Neuron (in vitro differentiated cells): ENCODE results near the gene SLC6A2.

Experiments used
- H2AFZ ChIP-seq: one replicate; pipeline ENCODE4 v1.6.1; 2013; ENCODE audit warnings: low read depth, mild to moderate bottlenecking, inconsistent platforms, low read length, moderate library complexity
- H3K27me3 ChIP-seq: one replicate; pipeline ENCODE4 v1.6.1; 2013; ENCODE audit warnings: low read length; ENCODE audit not compliant: insufficient read depth
- H3K36me3 ChIP-seq: one replicate; pipeline ENCODE4 v1.6.1; 2013; ENCODE audit warnings: low read length; ENCODE audit not compliant: insufficient read depth
- H3K4me1 ChIP-seq: one replicate; pipeline ENCODE4 v1.6.1; 2013; ENCODE audit warnings: low read length; ENCODE audit not compliant: insufficient read depth
- H3K4me3 ChIP-seq: 2 replicates; pipeline ENCODE4 v1.5.1; 2013; ENCODE audit warnings: mild to moderate bottlenecking, low read length, moderate library complexity
- H3K9me3 ChIP-seq: one replicate; pipeline ENCODE4 v1.6.1; 2013; ENCODE audit warnings: low read length

SLC6A2 gene

DNA sequence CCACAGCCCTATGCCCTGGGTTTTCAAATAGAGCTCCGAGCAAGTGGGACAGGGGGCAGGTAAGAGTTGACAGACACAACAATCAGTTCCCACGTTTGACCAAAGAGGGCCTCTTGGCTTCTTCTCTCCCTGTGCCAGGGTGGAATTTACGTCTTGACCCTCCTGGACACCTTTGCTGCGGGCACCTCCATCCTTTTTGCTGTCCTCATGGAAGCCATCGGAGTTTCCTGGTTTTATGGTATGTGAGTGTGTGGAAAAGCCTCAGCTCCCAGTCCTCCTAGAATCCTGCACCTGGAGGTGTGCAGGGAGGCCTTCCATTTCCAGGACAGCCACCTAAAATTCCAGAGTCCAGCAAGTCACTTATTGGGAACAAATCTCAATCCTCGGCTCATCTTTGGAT lies 42.5 kb downstream of the SLC6A2 start:
- Histone ChIP-seq H3K36me3 (no peaks in the 10 kb centered on the region), H3K4me1 (no peaks in the 10 kb centered on the region), H3K9me3 (no peaks in the 10 kb centered on the region), H3K27me3 (peaks cover 2% of the 10 kb centered on the region), H3K4me3 (no peak overlapping the region), H2AFZ (no peak overlapping the region)

DNA sequence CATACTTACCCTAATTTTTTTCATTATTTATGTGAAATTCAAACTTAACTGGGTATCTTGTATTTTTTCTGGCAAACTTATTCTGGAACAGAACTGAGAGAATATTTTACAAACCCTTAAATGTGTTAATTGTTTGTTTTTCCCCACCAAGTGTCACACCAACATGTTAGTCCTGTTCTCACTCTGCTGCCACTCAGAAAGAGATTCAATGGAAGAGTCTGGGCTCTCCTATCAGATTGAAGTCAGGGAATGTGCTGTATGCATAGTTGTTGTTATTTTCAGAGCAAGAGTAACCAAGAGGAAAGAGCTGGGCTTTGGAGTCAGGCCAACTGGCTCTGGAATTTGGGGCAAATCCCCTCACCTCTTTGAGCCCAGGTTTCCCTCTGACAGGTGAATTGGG lies 43.2 kb downstream of the SLC6A2 start:
- Histone ChIP-seq H3K36me3 (no peaks in the 10 kb centered on the region), H2AFZ (no peak overlapping the region), H3K27me3 (peaks cover 2% of the 10 kb centered on the region), H3K4me3 (no peak overlapping the region), H3K9me3 (no peaks in the 10 kb centered on the region), H3K4me1 (no peaks in the 10 kb centered on the region)

DNA sequence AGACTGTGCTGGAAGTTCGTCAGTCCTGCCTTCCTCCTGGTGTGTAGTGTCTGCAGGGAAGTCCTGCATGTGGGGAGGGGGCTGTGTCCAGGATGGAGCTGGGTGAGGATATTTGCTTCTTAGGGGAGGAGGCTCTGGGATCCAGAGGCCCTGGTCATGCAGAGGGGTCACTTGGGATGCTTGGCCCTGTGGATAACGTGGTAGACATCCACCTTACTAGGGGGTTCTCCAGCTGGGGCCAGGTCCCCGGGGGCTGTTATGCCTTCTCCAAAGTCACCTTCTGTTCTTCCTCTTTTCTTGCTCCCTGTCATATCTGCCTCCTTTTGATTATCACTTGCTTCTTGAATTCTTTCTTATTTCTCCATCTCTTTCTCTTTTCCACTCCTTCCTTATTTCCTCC lies 43.8 kb downstream of the SLC6A2 start:
- no peaks in the 10 kb centered on the region for H3K4me1 ChIP-seq
- peaks cover 2% of the 10 kb centered on the region for H3K27me3 ChIP-seq
- H3K36me3 ChIP-seq, result no peaks in the 10 kb centered on the region
- no peak overlapping the region for H2AFZ ChIP-seq
- no peak overlapping the region for H3K4me3 ChIP-seq
- H3K9me3 ChIP-seq, result no peaks in the 10 kb centered on the region

DNA sequence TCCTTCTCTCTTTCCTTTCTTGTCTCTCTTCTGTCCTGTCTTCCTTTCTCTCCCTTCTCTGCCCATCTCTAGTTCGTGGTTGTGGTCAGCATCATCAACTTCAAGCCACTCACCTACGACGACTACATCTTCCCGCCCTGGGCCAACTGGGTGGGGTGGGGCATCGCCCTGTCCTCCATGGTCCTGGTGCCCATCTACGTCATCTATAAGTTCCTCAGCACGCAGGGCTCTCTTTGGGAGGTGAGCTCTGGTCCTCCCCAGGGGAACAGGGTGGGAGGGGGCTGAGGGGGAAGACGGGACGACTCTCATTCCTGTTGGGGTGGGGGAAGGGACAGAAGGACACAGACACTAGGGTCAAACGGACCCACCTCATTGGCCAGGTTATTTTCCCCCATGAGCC lies 44.3 kb downstream of the SLC6A2 start:
- no peaks in the 10 kb centered on the region for H3K36me3 ChIP-seq
- H3K4me3 ChIP-seq, result no peak overlapping the region
- H3K27me3 ChIP-seq, result peaks cover 2% of the 10 kb centered on the region
- H3K9me3 ChIP-seq, result no peaks in the 10 kb centered on the region
- H2AFZ ChIP-seq, result no peak overlapping the region
- H3K4me1 ChIP-seq, result no peaks in the 10 kb centered on the region

DNA sequence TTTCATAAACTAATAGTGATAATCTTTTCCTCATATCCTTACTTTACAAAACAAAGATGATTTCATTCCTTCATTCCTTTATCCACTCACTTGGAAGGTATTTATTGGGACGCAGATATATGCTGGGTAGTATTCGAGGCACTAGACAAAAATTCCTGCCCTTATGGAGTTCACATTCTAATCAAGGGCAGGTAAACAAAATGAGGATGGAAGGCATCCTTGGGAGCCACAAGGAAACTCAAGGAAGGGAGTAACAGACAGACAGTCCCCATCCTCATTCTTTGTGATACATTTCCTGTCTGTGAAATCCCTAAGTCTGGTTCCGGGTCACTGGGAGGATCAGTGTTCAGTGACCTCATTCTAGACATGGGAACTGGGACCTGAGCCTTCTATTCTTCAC lies 45.2 kb downstream of the SLC6A2 start:
- no peak overlapping the region for H3K4me3 ChIP-seq
- H2AFZ ChIP-seq, result no peak overlapping the region
- H3K36me3 ChIP-seq, result no peaks in the 10 kb centered on the region
- no peaks in the 10 kb centered on the region for H3K4me1 ChIP-seq
- no peaks in the 10 kb centered on the region for H3K9me3 ChIP-seq
- peaks cover 2% of the 10 kb centered on the region for H3K27me3 ChIP-seq

DNA sequence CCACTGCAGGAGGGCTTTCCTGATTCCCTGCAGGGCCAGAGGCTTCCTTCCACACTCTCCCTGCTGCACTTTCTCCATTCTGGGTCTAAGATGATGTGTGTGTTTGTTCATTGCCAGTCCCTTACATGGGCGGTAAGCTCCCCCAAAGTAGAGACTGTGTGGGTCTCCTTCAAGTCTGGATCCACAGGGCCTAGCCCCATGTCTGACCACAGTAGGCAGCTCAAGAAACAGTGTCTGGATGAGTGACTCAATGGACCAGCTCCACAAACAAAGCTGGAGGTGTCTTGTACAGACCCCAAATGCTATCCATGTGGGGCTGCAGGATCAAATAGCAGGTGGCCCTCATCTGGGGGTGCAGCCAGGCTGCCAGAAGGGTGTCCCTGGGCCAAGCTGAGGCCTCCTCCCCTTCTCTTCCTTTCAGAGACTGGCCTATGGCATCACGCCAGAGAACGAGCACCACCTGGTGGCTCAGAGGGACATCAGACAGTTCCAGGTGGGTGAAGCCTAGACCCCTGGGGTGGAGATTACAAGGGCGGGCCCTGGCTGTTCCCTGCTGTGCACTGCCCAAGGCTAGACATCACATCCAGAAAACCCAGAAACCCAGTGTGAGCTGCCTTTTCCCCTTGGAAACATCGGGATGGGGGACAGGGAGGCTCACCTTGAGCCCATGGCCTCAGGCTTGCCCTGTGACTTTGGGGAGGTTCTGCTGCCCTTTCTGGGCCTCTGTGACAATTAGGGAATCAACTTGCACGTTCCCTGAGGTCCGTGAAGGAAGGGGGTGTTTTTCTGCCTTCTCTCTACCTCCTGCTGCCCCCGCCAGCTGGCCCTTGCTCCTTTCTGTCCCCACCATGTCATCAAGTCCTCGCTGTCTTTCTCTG lies 45.9 kb downstream of the SLC6A2 start:
- Histone ChIP-seq H3K36me3 (no peaks in the 10 kb centered on the region), H2AFZ (no peak overlapping the region), H3K4me3 (no peak overlapping the region)

DNA sequence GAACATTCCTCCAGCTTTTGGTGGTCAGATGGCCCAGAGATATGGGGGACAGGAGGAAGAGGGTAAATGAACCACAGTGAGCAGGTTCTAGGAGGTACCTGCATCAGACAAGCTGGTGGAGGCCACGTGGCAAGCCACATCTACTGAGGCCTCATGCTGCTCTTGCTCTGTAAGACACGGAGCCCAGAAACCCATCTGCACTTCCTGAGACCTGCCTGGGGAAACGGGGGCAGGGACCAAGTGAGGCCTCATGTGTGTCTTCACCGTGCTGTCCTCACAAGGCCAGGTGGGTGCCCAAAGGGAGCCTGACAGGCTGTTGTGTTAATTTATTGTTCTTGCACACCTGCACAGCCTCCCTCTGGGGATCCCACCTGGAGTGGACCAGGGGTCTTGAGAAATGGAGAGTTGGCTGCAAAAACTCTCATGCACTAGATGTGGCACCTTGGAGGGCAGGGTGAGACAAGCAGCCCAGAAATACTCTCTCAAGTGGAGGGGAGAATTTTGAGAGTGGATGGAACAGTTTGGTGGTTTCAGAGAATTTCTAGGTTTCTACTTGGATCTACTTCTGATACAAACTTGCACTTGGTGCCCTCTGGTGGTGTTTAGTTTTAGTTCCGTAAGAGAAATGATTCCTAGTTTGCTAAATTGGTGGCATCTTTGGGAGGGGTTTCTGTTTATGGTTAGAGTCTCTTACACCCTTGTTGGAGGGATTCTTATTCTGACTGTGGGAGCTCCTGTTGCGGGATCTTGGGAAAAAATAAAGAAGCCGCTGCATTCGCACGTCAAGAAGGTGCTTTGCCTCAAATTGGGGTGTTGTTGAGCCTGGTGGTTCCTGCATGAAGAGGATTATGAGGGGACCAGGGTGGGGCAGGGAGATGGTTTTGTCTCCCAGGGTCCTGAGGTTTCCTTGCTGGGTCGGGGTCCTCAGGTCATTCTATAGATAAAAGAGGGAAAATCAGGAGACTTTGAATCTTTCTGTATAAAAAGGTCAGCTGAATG lies 47.5 kb downstream of the SLC6A2 start:
- H3K4me1 ChIP-seq, result no peaks in the 10 kb centered on the region
- no peaks in the 10 kb centered on the region for H3K36me3 ChIP-seq
- peaks cover 2% of the 10 kb centered on the region for H3K27me3 ChIP-seq
- H3K9me3 ChIP-seq, result no peaks in the 10 kb centered on the region
- no peak overlapping the region for H2AFZ ChIP-seq
- no peak overlapping the region for H3K4me3 ChIP-seq

More for the DNA sequence above, 45.9 kb downstream of the SLC6A2 start:
- no peaks in the 10 kb centered on the region for H3K4me1 ChIP-seq
- no peaks in the 10 kb centered on the region for H3K9me3 ChIP-seq
- H3K27me3 ChIP-seq, result peaks cover 2% of the 10 kb centered on the region

DNA sequence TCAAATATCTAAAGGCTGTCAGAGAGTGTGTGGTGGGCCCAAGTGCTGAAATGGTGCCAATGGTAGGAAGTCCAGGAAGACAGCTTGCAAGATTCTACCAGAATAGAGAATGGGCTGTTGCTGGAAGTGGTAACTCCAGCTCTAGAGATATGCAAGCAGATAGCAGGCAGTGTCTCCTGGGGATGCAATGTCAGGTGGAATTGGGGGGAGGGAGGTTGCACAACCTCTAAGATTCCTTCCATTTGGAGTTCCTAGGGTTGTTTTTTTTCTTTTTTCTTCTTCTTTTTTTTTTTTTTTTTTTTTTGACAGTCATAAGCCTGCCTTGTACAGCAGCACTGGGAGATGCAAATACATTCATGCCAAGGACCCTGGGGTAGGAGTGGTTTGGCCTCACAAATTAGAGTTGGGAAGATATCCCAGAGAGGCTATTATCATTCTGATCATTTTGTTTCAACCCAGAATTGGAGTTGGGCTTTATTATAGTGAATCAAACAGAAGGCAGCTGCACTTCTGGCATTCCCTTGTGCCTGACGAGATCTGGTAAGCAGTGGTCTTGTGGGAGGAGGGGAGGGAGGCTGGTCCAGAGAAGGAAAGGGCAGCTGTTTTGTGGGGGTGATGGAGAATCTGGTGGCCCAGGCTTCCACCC lies 51.1 kb downstream of the SLC6A2 start:
- Histone ChIP-seq H2AFZ (no peak overlapping the region), H3K9me3 (no peaks in the 10 kb centered on the region), H3K4me3 (no peak overlapping the region), H3K27me3 (no peaks in the 10 kb centered on the region), H3K4me1 (no peaks in the 10 kb centered on the region), H3K36me3 (no peaks in the 10 kb centered on the region)

DNA sequence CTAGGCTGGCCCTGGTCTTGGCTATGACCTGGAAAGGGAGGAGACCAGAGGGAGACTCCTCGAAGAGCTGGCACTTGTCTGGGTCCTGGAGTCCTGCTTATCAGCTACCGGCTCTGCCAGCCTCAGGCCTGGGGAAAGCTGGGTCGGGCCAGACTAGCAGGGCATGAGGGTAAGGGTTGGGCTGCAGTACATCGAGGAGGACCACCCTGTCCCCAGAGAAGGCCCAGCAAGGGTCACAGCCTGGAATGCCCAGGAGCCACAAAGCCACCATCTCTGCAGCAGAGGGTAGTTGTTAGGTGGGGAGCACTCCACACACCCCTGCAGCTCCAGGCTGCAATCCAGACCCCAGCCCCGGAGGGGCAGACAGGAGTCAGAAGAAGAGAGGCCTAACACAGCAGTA lies 54.0 kb downstream of the SLC6A2 start:
- Histone ChIP-seq H3K9me3 (no peaks in the 10 kb centered on the region), H2AFZ (no peak overlapping the region), H3K27me3 (no peaks in the 10 kb centered on the region), H3K36me3 (no peaks in the 10 kb centered on the region), H3K4me1 (no peaks in the 10 kb centered on the region), H3K4me3 (no peak overlapping the region)

DNA sequence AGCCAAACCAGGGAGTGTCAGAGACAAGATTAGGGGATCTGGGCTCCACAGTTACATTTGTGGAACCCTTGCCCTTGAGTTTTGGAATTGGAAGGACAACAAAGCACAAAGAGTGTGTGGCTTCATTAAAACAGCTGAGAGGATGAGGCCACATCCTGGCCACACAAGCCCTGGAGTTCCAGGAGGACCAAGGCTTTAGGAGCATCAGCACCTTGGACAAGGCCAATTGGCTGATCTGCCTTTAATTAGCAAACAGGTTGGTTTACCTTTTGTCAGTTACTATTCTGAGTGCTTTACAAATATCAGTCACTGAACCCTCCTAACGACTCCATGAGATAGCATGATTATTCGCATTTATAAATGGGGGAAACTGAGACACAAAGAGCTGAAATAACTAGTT lies 54.7 kb downstream of the SLC6A2 start:
- H3K4me3 ChIP-seq, result no peak overlapping the region
- H3K27me3 ChIP-seq, result no peaks in the 10 kb centered on the region
- H3K9me3 ChIP-seq, result no peaks in the 10 kb centered on the region
- no peaks in the 10 kb centered on the region for H3K36me3 ChIP-seq
- H2AFZ ChIP-seq, result no peak overlapping the region
- no peaks in the 10 kb centered on the region for H3K4me1 ChIP-seq

DNA sequence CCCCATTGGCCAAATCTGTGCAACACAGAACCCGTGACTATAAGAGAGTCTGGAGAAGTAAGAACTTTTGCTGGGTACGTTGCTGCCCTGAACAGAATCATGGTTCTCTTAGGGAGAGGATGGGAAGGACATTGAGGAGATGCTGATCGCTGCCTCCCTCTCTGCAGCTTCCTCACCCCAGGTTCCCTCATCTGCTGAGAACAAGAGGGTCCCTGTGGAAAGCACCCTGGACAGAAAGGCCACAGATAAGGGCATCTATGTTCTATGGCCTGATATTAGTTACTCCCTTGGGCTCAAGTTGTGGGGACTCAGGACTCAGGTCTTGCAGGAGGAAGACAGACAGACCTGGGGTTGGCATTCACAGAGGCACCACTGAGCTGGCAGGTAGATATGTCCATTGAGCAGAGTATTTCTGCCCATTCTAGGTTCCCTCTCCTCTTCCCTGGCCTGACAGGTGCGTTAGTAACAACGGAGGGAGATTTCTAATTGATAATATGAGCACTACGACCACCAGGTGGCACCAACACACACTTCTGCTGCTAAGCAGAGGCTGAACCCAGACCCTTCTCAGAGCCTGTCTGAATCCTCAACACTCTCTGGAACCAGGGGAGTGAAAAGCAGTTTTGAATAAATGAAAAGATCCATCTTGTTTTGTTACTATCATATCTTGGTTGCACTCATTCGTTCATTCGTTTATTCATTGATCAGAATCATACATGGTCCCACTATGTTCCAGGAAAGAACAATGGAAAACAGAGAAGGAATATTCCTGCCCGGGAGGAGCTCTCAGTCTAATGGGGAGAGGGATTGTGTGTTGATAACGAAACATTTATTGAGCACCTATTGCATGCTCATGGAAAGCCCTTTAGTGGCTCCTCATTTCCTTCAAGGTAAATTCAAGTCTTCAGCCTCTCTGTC lies 56.4 kb downstream of the SLC6A2 start:
- Histone ChIP-seq H3K9me3 (no peaks in the 10 kb centered on the region), H2AFZ (no peak overlapping the region)

DNA sequence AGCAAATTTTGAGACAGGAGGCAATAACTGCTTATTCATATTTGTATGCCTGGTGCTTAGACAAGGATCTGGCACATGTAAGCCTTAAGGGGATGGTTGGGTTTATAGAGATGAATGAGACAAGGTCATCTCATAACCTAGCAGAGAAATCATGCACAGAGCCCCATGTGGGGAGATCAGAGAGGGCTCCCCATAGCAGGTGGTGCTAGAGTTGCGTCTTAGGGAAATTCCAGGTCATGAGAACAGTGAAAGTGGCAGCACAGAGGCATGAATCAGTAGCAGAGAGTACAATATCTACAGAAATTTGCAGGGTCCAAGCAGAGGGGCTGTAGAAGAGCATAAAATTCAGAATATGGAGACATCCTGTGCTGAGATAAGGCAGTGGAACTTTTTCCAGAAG lies 57.3 kb downstream of the SLC6A2 start:
- H3K9me3 ChIP-seq, result no peaks in the 10 kb centered on the region
- H3K4me3 ChIP-seq, result no peak overlapping the region
- no peaks in the 10 kb centered on the region for H3K4me1 ChIP-seq
- H3K27me3 ChIP-seq, result no peaks in the 10 kb centered on the region
- no peak overlapping the region for H2AFZ ChIP-seq
- H3K36me3 ChIP-seq, result no peaks in the 10 kb centered on the region

More for the DNA sequence above, 56.4 kb downstream of the SLC6A2 start:
- Histone ChIP-seq H3K27me3 (no peaks in the 10 kb centered on the region), H3K36me3 (no peaks in the 10 kb centered on the region), H3K4me1 (no peaks in the 10 kb centered on the region), H3K4me3 (no peak overlapping the region)
